VCaP (cell line): Measurements from ENCODE around the gene BCAR1.

Experiments
- H3K27ac ChIP-seq: fragments of 450-650 bp; 2 replicates; pipeline ENCODE4 v1.5.1; 2017
- CTCF ChIP-seq: fragments of 450-650 bp; conservative IDR thresholded peaks from 2 replicates; pipeline ENCODE4 v1.5.1; 2017; ENCODE audit warnings: mild to moderate bottlenecking, moderate library complexity

Gene BCAR1

GRCh38 chr16:75266738-75267630, 15.6 kb upstream of the BCAR1 start:
- H3K27ac ChIP-seq = peak overlapping the region; percentile 86; the same call in 1 of the 2 replicates
- TF ChIP-seq CTCF = no peak

DNA sequence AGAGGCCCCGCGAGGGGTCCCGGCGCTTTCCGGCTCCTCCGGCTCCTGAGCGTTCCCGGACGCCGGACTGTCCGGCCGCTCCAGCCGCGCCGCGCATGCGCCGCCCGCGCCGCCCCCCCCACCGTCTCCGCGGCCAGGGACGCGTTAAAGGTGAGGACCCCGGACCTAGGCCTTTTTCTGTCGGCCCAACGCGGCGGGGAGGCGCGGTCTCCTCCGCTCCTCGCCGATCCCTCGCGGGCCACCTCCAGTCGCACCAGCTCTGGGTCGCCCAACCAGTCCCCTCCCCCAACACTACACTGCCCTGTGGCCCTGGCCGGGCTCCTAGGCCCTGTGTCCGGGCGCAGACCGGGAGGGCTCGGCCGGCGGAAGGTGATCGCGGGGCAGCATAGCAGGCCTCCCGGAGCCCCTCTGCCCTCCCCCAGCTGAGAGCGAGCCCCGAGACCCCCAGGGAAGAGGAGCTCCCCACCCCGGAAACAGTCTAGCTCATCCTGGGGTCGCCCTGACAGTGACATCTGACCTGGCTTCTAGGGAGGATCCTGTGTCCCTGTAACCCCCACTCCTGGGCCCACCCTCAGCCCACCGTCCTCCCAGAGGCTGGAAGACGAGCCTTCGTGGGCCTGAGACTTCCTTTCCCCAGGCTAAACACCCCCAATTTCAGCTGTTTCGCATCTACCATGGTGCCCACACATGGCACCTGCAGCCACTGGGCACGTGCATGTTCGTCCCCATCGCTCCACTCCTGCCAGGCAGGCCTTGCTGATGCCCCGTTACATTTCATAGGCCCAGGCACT, 14.7 kb upstream of the BCAR1 start:
- no peak for TF ChIP-seq CTCF
- H3K27ac ChIP-seq = peak overlapping the region; percentile 86

- H3K27ac ChIP-seq = peak overlapping the region; percentile 86
- no peak for TF ChIP-seq CTCF
Measured at GRCh38 chr16:75264999-75265910, 13.8 kb upstream of the BCAR1 start.

DNA sequence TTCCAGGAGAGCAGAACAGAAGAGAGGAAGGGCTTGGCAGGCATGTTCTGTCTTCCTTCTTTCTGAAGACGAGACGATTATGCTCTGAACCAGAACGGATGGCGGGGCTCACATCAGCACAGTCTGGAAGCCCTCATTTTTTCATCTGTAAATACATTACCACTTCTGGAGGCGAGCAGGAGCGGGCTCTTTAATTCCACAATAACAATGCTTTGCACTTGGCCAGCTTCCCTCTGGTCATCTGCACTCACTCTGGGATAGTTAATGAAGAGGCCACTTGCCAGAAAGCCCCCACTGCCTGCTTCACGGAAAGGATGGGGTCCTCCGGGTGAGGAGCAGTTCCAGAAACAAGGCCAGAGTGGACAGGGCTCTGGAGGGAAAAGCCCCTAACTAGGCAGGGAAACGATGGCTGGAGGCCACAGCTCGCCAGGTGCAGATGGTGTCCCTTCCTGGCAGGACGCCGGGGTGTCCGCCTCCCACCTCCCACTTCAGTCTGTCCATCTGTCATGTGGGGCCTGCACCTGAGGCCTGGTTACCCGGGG, 13.1 kb upstream of the BCAR1 start:
- TF ChIP-seq CTCF = no peak
- peak overlapping the region; percentile 86 for H3K27ac ChIP-seq

DNA sequence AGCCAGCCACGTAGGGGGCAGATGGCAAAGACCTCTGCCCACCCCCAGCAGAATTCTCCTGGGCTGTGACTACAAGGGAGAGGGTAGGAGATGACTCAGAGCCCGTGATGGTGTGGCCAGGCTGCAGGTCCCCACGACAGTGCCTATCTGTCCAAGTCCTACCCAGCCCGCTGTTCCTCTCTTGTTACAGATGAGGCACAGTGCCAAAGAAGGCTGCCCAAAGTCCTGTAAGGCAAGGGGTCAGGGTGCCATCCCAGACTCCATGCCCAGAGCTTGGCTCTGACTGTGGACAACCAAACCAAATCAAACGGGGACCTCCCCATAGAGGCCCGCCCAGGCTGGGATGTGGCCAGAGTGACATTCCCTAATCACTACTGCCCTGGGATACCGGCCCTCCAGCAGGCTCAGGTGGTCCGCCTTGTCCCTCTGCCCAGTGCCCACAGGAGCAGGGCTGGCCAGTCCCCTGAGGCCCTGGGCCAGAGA, 12.6 kb upstream of the BCAR1 start:
- TF ChIP-seq CTCF = no peak

DNA sequence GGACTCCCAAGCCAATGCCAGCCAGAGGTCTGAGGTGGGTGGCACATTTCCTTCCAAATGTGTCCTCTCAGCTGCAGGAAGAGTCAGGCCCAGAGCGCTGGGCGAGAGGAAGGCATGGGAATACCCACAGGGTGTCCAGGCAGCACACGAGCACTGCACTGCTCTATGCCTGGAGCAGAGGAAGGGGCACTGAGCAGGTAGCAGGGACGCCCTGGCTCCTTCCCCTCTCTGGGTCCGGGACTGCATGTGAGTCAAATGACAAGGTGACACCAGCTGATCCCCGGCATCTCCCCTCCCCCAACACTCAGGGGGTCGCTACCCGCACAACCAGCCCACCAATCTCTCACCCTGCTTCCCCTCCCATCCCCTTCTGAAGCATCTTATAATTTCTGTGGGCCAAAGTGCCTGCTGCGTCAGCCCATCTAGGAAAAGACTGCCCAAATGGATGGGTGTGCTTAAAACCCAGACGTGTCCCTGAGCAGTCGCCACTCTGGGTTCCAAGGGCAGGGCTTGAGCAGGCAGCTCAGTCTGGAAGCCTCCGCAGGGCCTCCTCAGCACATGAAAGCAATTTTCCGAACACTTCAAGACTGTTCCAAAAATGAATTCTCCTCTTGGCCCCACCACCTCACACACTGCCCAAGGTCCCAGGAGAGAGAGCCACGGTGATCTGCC, 12.0 kb upstream of the BCAR1 start:
- no peak for TF ChIP-seq CTCF
- H3K27ac ChIP-seq = peak overlapping the region; percentile 86; the same call in 1 of the 2 replicates

More for the DNA sequence above, 12.6 kb upstream of the BCAR1 start:
- peak overlapping the region; percentile 86 for H3K27ac ChIP-seq
